Measurements from ENCODE around the gene SPATS2. TPM values are rescaled to one million over a fixed set of nuclear protein-coding genes. Genes with fewer than 3 reads are reported as not detected.

Gene SPATS2
- total RNA-seq, 2 experiments from 2014 or later, result 6.1 to 6.4 TPM

DNA sequence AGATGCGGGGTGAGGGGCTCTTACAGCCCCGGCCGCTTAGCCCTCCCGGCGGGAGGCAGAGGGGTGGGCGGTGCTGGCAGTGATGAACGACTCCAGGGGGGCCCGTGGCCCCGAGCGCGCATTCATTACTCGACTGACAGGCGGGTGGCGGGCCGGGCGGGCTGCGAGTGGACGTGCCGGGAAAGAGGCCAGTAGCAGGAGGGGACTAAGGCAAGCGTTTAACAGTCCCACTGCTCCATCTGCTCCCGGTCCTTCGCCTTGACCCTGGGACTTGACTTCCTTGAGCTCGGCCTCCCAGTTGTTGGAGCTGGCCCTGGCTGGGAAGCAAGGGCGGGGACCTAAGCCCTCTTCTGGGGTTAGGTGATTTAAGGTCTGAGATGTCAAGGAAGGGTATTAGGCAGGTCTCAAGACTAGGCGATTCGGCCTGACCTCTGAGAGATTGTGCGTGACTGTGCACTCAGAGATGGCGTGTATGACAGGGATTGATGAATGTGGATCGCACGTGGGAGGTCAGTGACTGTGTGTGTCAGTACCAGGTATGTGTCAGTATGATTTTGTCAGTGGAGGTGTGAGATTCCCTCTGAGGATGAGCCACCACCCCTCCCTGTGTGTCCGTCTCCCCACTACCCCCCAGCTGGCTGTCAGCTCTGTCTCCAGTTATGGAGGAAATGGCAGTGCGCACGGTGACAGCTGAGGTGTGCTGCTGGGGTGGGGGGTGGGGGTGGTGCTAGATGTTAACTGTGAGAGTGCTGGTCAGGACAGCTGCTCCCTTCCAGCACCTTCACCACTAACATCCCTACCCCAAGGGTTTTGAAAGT is 24.1 kb upstream of the SPATS2 start:
- Mint-ChIP-seq H3K27ac (no peak overlapping the region), H3K4me3 (peak overlapping the region; percentile 78), H3K4me1 (ENCODE audit: low read depth) (peaks cover 52% of the 10 kb centered on the region), H3K9me3 (no peaks in the 10 kb centered on the region), H3K36me3 (ENCODE audit: low read depth) (no peaks in the 10 kb centered on the region), H3K27me3 (peaks cover 89% of the 10 kb centered on the region)
- Histone ChIP-seq H3K36me3 (ENCODE audit: insufficient read depth, low read length) (no peaks in the 10 kb centered on the region), H3K9me3 (ENCODE audit: control insufficient read depth in 1 of 2, insufficient read depth in 1 of 2, low read length in 2 of 2) (peaks cover 0 to 20% of the 10 kb centered on the region in 2 experiments), H3K4me1 (ENCODE audit: insufficient read depth, low read length) (peaks cover 66% of the 10 kb centered on the region), H3K27me3 (ENCODE audit: control insufficient read depth in 1 of 2, insufficient read depth in 2 of 2, low read length in 2 of 2) (peaks cover 75 to 79% of the 10 kb centered on the region in 2 experiments), H3K27ac (ENCODE audit: low read depth in 1 of 2, low read length in 2 of 2) (no peak overlapping the region), H3K4me3 (ENCODE audit: low read length) (peak overlapping the region; percentile 51)
- TF ChIP-seq, protein P1, sequence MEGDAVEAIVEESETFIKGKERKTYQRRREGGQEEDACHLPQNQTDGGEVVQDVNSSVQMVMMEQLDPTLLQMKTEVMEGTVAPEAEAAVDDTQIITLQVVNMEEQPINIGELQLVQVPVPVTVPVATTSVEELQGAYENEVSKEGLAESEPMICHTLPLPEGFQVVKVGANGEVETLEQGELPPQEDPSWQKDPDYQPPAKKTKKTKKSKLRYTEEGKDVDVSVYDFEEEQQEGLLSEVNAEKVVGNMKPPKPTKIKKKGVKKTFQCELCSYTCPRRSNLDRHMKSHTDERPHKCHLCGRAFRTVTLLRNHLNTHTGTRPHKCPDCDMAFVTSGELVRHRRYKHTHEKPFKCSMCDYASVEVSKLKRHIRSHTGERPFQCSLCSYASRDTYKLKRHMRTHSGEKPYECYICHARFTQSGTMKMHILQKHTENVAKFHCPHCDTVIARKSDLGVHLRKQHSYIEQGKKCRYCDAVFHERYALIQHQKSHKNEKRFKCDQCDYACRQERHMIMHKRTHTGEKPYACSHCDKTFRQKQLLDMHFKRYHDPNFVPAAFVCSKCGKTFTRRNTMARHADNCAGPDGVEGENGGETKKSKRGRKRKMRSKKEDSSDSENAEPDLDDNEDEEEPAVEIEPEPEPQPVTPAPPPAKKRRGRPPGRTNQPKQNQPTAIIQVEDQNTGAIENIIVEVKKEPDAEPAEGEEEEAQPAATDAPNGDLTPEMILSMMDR (IDR thresholded peaks at IDR 0.05), result no peak
- DNase-seq (peak in 4 of 14 experiments; percentile 44 to 63 (median 51)), ATAC-seq (ENCODE audit: poor library complexity) (peak; percentile 21)
- intact Hi-C loops (cut with DNase I, micrococcal nuclease), result loop anchor here (1.0 kb wide), 1 partner anchor 55 kb away; no protein-coding TSS in a partner anchor
- POLR2A ChIA-PET, result interaction anchor here (0.8 to 1.5 kb wide), 7 partner anchors 10 to 224 kb away, joined by 3 to 6 read pairs (median 3); partner anchors contain the start of genes PRPH and TROAP
- CTCF ChIA-PET, result interaction anchor here (0.9 to 3.5 kb wide), 13 partner anchors 8 to 77 kb away, joined by 3 to 25 read pairs (median 6); partner anchors contain the start of genes SPATS2 and TROAP

DNA sequence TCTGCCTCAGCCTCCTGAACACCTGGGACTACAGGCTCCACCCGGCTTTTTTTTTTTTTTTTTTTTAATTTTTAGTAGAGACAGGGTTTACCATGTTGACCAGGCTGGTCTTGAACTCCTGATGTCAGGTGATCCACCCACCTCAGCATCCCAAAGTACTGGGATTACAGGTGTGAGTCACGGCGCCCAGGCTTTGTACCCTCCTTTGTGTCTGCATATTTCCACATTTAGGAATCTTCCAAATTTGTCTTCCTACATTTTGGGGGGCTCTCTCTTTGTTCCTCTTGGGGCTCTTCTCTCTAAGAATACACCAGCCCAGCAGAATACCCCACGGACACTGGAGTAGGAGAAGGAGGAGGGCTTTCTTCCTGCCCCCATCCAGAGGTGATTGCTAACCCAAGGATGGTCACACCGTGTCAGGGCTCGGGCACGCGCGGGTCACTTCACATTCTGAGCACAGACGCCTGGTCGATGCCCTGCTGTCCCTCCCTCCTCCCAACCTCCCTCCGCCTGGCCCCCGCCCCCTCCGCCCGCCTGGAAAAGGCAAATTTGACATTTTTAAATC is 22.7 kb upstream of the SPATS2 start:
- H3K9me3 Mint-ChIP-seq, result no peaks in the 10 kb centered on the region
- peak overlapping the region; percentile 11 for H3K4me3 Mint-ChIP-seq
- no peak overlapping the region for H3K27ac ChIP-seq (ENCODE audit: low read depth in 1 of 2, low read length in 2 of 2)
- H3K9me3 ChIP-seq (ENCODE audit: control insufficient read depth in 1 of 2, insufficient read depth in 1 of 2, low read length in 2 of 2), result peaks cover 0 to 20% of the 10 kb centered on the region in 2 experiments
- ChIA-PET POLR2A (interaction anchor here (0.8 kb wide), 1 partner anchor 484 kb away, joined by 4 read pairs; no protein-coding TSS in a partner anchor), CTCF (interaction anchor here (3.5 kb wide), 1 partner anchor 12 kb away, joined by 25 read pairs; no protein-coding TSS in a partner anchor)
- H3K4me3 ChIP-seq (ENCODE audit: low read length), result no peak overlapping the region
- peaks cover 82 to 84% of the 10 kb centered on the region in 2 experiments for H3K27me3 ChIP-seq (ENCODE audit: control insufficient read depth in 1 of 2, insufficient read depth in 2 of 2, low read length in 2 of 2)
- ATAC-seq (ENCODE audit: poor library complexity), result no peak
- intact Hi-C loops (cut with DNase I, micrococcal nuclease), result no loop called here
- DNase-seq, result no peak
- H3K36me3 ChIP-seq (ENCODE audit: insufficient read depth, low read length), result no peaks in the 10 kb centered on the region
- H3K36me3 Mint-ChIP-seq (ENCODE audit: low read depth), result no peaks in the 10 kb centered on the region
- H3K27ac Mint-ChIP-seq, result no peak overlapping the region
- TF ChIP-seq, protein P1 (IDR thresholded peaks at IDR 0.05), result no peak
- peaks cover 52% of the 10 kb centered on the region for H3K4me1 Mint-ChIP-seq (ENCODE audit: low read depth)
- peaks cover 68% of the 10 kb centered on the region for H3K4me1 ChIP-seq (ENCODE audit: insufficient read depth, low read length)
- H3K27me3 Mint-ChIP-seq, result peaks cover 89% of the 10 kb centered on the region

DNA sequence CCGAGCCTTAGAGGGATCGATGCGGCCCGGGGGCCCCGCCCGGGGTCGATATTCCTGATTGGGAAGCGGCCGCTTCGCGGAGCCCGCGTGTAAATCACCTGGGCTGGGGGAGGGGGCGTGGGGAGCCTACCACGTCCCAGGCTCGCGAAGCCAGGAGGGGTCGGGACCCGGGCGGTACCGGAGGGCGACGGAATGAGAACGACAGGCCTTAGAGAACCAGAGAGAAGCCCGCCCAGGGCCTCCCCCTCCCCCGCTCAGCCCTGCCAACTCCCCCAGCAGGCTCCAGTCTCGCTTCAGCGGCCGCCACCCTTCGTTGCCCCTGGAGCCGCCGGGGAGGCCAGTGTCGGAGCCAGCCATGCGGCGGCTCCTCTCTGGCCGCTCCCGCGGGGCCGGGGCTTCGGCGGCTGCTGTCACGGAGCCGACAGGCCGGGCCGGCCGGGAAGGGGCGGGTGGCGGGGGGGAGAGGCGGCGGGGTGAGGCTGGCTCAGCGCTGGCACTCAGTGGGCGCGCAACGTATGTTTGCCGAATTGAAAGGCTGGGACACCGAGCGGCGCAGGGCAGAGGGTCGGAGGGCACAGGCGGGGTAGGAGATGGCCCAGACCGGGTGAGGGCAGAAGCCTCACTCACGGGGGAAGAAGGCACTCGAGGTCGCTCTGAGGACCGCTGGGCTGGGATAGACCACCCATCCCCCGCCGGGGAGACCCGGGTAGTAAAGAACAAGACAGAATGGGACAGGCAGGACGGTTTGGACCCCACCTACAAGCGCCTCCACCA is 22.0 kb upstream of the SPATS2 start:
- ChIA-PET POLR2A (no interaction called here), CTCF (no interaction called here)
- Histone ChIP-seq H3K27ac (ENCODE audit: low read depth in 1 of 2, low read length in 2 of 2) (no peak overlapping the region), H3K36me3 (ENCODE audit: insufficient read depth, low read length) (no peaks in the 10 kb centered on the region), H3K9me3 (ENCODE audit: control insufficient read depth in 1 of 2, insufficient read depth in 1 of 2, low read length in 2 of 2) (peaks cover 0 to 20% of the 10 kb centered on the region in 2 experiments), H3K4me1 (ENCODE audit: insufficient read depth, low read length) (peaks cover 68% of the 10 kb centered on the region), H3K4me3 (ENCODE audit: low read length) (peak overlapping the region; percentile 36), H3K27me3 (ENCODE audit: control insufficient read depth in 1 of 2, insufficient read depth in 2 of 2, low read length in 2 of 2) (peaks cover 83 to 90% of the 10 kb centered on the region in 2 experiments)
- TF ChIP-seq, protein P1 (IDR thresholded peaks at IDR 0.05), result no peak
- Mint-ChIP-seq H3K9me3 (no peaks in the 10 kb centered on the region), H3K27me3 (peaks cover 87% of the 10 kb centered on the region), H3K27ac (no peak overlapping the region), H3K4me3 (peak overlapping the region; percentile 83), H3K36me3 (ENCODE audit: low read depth) (no peaks in the 10 kb centered on the region), H3K4me1 (ENCODE audit: low read depth) (peaks cover 52% of the 10 kb centered on the region)
- no peak for ATAC-seq (ENCODE audit: poor library complexity)
- intact Hi-C loops (cut with DNase I, micrococcal nuclease), result no loop called here
- DNase-seq, result peak in 3 of 14 experiments; percentile 30 to 48 (median 45)

All from CD4-positive, alpha-beta T cell (primary cell).